Dendritic cell treated with granulocyte-macrophage colony-stimulating factor and Interleukin-4, amounts not matched to agents 40 ng/mL and 50 ng/mL, for 4 days (primary cell): ENCODE measurements around the gene CS.

ENCODE experiments used
- H3K27ac Mint-ChIP-seq: one replicate; pipeline ENCODE4 v1.8.0; 2022; ENCODE audit warnings: mild to moderate bottlenecking, mixed read lengths
- H3K27me3 Mint-ChIP-seq: one replicate; pipeline ENCODE4 v1.8.0; 2022; ENCODE audit warnings: mild to moderate bottlenecking, mixed read lengths
- H3K36me3 Mint-ChIP-seq: one replicate; pipeline ENCODE4 v1.8.0; 2022; ENCODE audit warnings: low read depth, mixed read lengths
- H3K4me1 Mint-ChIP-seq: one replicate; pipeline ENCODE4 v1.8.0; 2022; ENCODE audit warnings: low read depth, mixed read lengths
- H3K4me3 Mint-ChIP-seq: one replicate; pipeline ENCODE4 v1.8.0; 2022; ENCODE audit warnings: mild to moderate bottlenecking, moderate library complexity, mixed read lengths
- H3K9me3 Mint-ChIP-seq: one replicate; pipeline ENCODE4 v1.8.0; 2022; ENCODE audit warnings: mixed read lengths
- intact Hi-C: fragments of 100-400 bp; cut with micrococcal nuclease; formaldehyde crosslinking; loops from one replicate; pipeline ENCODE4 v1.15.0; 2022

CS gene

DNA sequence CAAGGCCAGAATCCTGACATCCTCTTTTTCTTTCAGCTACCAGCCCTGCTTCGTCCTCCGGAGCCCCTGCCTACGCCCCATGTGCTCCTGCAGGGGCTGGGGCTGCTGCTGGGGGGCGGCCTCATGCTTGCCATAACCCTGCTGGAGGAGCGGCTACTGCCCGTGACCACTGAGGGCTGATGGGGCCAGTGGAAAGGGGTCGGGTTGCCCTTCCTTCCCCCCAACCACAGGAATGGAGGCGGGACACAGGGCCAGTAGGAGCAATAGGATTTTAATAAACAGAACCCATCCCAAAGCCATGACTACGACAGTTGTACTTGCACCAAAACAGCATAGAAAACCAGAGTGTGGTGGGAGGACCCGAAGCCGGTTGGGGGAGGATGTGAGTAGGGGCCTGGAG is 62.6 kb downstream of the CS start:
- intact Hi-C loops: no loop called here
- Mint-ChIP-seq H3K4me1 (no peaks in the 10 kb centered on the region), H3K36me3 (peaks cover 68% of the 10 kb centered on the region), H3K27me3 (peaks cover 3% of the 10 kb centered on the region), H3K4me3 (no peak overlapping the region), H3K9me3 (no peaks in the 10 kb centered on the region), H3K27ac (no peak overlapping the region)

DNA sequence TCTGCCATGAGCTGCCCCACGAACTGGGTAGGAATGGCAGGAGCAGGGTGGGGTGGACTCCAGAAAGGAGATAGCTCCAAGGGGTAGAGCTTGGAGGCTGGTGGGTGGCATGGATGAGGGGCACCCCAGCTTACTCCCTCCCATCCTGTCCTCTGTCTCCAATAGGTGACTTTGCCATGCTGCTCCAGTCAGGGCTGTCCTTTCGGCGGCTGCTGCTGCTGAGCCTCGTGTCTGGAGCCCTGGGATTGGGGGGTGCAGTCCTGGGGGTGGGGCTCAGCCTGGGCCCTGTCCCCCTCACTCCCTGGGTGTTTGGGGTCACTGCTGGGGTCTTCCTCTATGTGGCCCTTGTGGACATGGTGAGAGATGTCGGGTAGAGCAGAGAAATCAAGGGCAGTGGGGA is 63.1 kb downstream of the CS start:
- intact Hi-C loops: no loop called here
- no peak overlapping the region for H3K4me3 Mint-ChIP-seq
- no peak overlapping the region for H3K27ac Mint-ChIP-seq
- H3K4me1 Mint-ChIP-seq: no peaks in the 10 kb centered on the region
- no peaks in the 10 kb centered on the region for H3K9me3 Mint-ChIP-seq
- H3K27me3 Mint-ChIP-seq: peaks cover 3% of the 10 kb centered on the region
- peaks cover 63% of the 10 kb centered on the region for H3K36me3 Mint-ChIP-seq

DNA sequence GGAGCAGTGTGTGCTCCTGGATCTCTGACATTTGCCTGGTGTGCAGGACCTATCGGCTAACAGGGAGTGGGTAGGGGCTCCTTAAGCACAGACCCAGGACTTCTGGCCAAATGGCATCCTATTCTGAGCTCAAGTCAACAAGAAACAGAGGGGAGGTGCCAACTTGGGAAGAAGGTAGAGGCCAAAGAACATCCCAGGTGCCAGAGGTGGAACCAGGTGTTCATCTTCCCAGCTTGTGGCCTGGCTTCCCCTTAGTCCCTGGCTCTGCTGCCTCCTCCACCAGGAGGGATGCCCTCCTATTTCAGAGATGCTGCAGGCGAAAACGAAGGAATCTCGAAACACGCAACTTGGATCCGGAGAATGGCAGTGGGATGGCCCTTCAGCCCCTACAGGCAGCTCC is 64.0 kb downstream of the CS start:
- peaks cover 54% of the 10 kb centered on the region for H3K36me3 Mint-ChIP-seq
- no peak overlapping the region for H3K4me3 Mint-ChIP-seq
- no peaks in the 10 kb centered on the region for H3K9me3 Mint-ChIP-seq
- peaks cover 3% of the 10 kb centered on the region for H3K27me3 Mint-ChIP-seq
- H3K4me1 Mint-ChIP-seq: no peaks in the 10 kb centered on the region
- intact Hi-C loops: no loop called here
- H3K27ac Mint-ChIP-seq: no peak overlapping the region

DNA sequence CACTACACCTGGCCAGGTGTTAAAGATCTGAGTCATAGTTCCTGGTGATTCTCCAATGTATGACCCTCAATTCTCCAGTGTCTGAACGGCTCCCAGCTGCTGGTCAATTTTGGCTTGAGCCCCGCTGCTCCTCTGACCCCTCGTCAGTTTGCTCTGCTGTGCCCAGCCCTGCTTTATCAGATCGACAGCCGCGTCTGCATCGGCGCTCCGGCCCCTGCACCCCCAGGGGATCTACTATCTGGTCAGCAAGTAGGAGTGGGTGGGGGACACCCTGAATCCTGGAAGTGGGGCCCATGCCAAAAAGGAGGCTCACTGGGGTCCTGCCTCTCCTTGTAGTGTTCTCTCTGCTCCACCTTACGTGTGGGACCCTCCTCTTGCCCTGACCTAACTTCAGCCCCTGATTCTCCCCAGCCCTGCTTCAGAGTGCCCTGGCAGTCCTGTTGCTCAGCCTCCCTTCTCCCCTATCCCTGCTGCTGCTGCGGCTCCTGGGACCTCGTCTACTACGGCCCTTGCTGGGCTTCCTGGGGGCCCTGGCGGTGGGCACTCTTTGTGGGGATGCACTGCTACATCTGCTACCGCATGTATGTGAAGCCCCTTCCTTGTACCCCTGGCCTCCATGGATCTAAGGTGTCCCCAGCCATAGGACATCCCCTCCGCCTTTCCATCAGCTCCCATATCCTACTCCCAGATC is 65.2 kb downstream of the CS start:
- intact Hi-C loops: no loop called here
- Mint-ChIP-seq H3K27ac (no peak overlapping the region), H3K36me3 (peaks cover 42% of the 10 kb centered on the region), H3K9me3 (no peaks in the 10 kb centered on the region), H3K27me3 (peaks cover 3% of the 10 kb centered on the region), H3K4me3 (no peak overlapping the region), H3K4me1 (peaks cover 6% of the 10 kb centered on the region)

DNA sequence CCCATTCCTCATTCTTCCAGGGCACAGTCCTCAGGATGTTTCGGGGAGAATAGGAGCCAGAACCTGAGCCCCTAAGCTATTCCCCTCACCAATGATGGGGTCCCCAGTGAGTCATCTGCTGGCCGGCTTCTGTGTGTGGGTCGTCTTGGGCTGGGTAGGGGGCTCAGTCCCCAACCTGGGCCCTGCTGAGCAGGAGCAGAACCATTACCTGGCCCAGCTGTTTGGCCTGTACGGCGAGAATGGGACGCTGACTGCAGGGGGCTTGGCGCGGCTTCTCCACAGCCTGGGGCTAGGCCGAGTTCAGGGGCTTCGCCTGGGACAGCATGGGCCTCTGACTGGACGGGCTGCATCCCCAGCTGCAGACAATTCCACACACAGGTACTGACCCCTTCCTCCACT is 68.9 kb downstream of the CS start:
- Mint-ChIP-seq H3K27ac (no peak overlapping the region), H3K9me3 (no peaks in the 10 kb centered on the region), H3K4me1 (peaks cover 8% of the 10 kb centered on the region), H3K27me3 (peaks cover 3% of the 10 kb centered on the region), H3K36me3 (peaks cover 17% of the 10 kb centered on the region), H3K4me3 (no peak overlapping the region)
- intact Hi-C loops: no loop called here

DNA sequence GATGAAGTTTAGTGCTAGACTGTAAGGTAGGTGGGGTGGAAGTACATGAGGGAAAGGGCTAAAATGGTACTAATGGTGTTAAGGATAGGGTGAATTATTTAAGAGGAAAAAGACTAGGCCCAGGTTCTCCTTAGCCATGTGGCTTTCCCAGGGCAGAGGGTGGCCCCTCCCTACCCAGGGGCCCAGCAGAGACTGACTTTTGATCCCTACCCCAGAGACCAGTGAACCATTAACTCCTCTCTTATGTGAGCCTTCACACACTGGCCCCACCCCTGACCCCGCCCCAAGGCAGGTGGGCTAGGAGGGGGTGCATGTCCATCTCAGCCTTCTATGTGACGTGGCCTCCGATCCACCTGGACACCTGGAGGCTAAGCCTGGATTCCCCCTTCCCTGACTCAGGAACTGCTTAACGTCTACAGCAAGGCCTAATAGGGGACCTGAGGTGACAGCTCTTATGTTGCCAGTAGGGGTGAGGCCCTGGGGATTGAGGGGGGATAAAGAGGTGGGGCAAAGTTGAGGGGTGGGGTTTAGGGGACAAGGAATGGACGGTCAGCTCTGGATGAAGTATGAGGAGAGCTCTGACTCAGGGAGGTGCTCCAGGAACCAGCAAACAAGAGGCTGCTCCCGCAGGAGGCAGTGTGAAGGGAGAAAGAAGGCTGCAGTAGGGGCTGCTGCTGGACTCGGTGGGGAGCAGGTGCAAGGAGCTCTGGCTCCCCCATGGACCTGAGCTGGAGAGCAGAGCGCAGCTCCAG is 69.5 kb downstream of the CS start:
- peak overlapping the region; percentile 63 for H3K27ac Mint-ChIP-seq
- H3K36me3 Mint-ChIP-seq: peaks cover 14% of the 10 kb centered on the region

DNA sequence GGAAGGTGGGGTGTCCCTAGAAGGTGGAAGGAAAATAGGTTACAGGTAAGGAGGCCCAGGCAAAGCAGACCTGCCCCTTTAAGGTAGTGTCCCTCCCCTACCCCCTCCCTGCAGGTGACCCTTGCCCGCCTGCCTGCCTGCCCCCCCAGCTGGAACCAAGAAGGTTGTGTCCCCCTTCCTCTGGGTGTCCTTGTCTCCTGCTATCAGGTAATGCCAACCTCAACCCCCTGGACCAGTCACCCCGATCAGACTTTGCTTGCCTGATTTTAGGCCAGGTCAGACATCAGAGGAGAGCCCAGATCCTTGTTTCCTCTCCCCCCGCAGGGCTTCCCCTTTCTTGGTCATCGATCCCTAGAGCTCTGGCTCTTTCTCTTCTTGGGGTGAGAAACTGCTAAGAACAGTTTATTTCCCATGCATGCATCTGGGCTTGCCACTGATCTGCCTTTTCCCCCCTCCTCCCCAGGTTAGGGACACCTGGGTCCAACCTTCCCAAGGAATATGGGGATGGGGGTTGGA is 70.2 kb downstream of the CS start, which contains the start of gene SLC39A5:
Gene SLC39A5, plus strand, starts transcription at position 136 of the 516 bp plus-strand sequence. CDS start 1,224 bp downstream, outside the sequence.
- H3K4me1 Mint-ChIP-seq: peaks cover 15% of the 10 kb centered on the region
- H3K4me3 Mint-ChIP-seq: no peak within 1 kb of the TSS
- H3K9me3 Mint-ChIP-seq: no peaks in the 10 kb centered on the region
- peaks cover under 1% of the 10 kb centered on the region for H3K27me3 Mint-ChIP-seq
- intact Hi-C loops: no loop called here
- peak within 1 kb of the TSS; percentile 63 for H3K27ac Mint-ChIP-seq
- H3K36me3 Mint-ChIP-seq: peaks cover 14% of the 10 kb centered on the region

More for the DNA sequence above, 69.5 kb downstream of the CS start:
- peaks cover 9% of the 10 kb centered on the region for H3K4me1 Mint-ChIP-seq
- H3K4me3 Mint-ChIP-seq: no peak overlapping the region
- intact Hi-C loops: no loop called here
- peaks cover 3% of the 10 kb centered on the region for H3K27me3 Mint-ChIP-seq
- no peaks in the 10 kb centered on the region for H3K9me3 Mint-ChIP-seq

DNA sequence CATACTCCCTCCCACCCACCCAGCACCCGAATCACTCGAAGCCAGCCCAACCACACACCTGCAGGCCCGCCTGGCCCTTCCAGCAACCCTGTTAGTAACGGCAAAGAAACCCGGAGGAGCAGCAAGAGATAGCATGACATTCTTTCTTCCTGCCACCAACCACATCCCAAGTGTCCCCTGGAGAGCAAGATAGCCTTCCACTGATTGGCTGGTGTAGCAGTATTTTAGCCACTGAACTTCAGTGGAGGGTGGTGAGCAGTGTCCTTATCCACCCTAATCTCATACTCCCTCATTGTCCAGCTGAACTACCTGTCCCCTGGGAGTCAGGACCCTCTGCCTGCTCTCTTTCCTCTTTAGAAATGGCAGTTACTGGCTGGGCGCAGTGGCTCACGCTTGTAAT is 71.0 kb downstream of the CS start:
- peaks cover 14% of the 10 kb centered on the region for H3K36me3 Mint-ChIP-seq
- peaks cover 23% of the 10 kb centered on the region for H3K4me1 Mint-ChIP-seq
- intact Hi-C loops: no loop called here
- H3K4me3 Mint-ChIP-seq: no peak overlapping the region
- no peaks in the 10 kb centered on the region for H3K9me3 Mint-ChIP-seq
- no peaks in the 10 kb centered on the region for H3K27me3 Mint-ChIP-seq
- H3K27ac Mint-ChIP-seq: no peak overlapping the region

DNA sequence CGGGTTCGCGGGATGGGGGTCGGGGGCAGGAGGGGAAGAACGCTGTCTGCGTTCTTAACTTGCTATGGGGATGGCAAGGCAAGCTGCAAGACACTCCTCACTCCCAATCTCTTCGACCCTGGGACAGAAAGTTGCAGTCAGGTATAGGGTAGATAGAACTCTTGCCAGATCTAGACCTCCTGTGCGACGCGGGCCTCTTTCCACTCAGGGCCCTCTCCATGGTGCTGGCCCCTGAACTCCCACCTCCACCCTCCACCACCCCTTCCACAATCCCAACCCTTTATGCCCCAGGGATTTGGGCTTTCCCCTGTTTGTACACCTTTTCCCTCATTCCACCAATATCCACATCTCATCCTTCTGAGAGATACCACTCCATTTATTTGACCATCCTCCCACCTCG is 75.2 kb downstream of the CS start:
- intact Hi-C loops: loop anchor here (1.0 to 5.0 kb wide), 3 partner anchors 32 to 106 kb away; partner anchors contain the start of gene ANKRD52
- Mint-ChIP-seq H3K4me1 (peaks cover 54% of the 10 kb centered on the region), H3K9me3 (no peaks in the 10 kb centered on the region), H3K4me3 (peak overlapping the region; percentile 81), H3K27ac (peak overlapping the region; percentile 100), H3K27me3 (no peaks in the 10 kb centered on the region), H3K36me3 (peaks cover 28% of the 10 kb centered on the region)

DNA sequence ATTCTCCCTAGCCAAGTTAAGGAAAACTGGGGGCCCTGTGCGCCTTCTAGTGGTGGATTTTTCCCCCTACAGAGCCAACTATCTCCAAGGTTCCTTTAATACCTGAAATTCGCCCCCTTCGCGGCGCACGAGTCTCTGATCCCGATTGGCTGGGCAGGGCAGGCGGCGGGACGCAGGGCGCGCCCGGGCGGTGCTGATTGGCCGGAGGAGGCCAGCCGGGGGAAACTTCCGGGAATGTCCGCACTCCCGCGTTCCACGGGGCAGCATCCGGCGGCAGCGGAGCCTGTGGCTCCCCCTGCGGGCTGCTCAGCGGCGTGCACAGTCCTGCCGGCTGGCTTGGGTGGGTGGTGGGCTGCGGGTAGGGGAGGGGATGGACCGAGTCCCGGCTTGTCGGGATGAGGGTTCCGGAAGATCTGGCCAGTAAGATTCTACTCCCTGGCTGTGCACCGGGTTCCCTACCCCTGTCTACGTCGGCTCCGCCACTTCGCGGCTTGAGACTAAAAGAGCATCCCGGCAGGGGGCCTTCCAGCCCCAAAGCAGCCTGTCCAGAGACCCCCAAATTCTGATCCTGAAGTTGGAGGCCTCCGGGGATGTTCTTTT is 75.9 kb downstream of the CS start, which contains the start of gene NABP2:
Gene NABP2, plus strand, starts transcription at position 241 of the 600 bp plus-strand sequence. CDS start 515 bp downstream, outside the sequence.
- Mint-ChIP-seq H3K4me1 (peaks cover 52% of the 10 kb centered on the region), H3K9me3 (no peaks in the 10 kb centered on the region), H3K27ac (peak within 1 kb of the TSS; percentile 100), H3K27me3 (no peaks in the 10 kb centered on the region), H3K36me3 (peaks cover 28% of the 10 kb centered on the region), H3K4me3 (peak within 1 kb of the TSS; percentile 81)
- intact Hi-C loops: loop anchor here (1.0 to 5.0 kb wide), 3 partner anchors 31 to 105 kb away; partner anchors contain the start of gene ANKRD52

DNA sequence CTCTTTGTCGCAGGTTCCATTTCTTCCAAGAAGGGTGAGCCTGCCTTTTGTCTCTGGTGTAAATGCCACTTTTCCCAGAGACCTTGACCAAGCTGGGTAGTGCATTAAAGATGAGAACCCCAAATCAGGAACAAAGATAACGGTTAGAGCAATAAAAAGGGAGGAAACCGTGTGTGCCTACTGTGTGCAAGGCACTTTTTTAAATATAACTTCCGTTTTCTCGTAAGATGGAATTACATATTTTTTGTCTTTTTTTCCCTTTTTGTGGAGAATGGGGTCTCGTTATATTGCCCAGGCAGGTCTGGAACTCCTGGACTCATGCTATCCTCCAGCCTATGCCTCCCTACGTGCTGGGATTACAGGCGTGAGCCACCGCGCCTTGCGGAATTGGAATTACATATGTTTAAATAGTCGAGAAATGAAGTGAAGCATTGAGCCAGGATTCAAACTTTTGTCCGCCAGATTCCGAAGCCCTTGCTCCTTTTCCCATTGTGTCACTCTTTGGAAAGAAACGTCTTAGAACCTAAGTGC is 76.5 kb downstream of the CS start:
- Mint-ChIP-seq H3K4me3 (peak overlapping the region; percentile 81), H3K27ac (peak overlapping the region; percentile 100), H3K36me3 (peaks cover 28% of the 10 kb centered on the region), H3K9me3 (no peaks in the 10 kb centered on the region), H3K27me3 (no peaks in the 10 kb centered on the region), H3K4me1 (peaks cover 52% of the 10 kb centered on the region)
- intact Hi-C loops: loop anchor here (1.0 to 5.0 kb wide), 4 partner anchors 17 to 104 kb away; partner anchors contain the start of gene ANKRD52

DNA sequence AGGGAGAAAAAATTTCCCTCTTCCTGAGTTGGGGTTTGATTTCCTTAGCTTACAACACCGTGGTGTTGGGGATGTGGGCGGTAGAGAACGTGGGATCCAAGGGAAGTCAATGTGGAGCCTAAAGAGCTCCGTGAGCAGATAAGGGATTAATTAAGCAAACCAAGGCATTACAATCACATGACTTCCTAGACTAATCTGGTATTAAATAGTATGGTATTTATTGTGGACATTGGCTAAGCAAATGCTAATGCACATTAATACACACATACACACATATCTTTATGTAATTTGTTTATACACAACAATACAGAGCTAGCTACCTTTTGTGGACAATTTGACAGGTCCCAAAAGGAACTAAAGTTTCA is 77.6 kb downstream of the CS start:
- intact Hi-C loops: loop anchor here (2.0 to 5.0 kb wide), 2 partner anchors 16 to 35 kb away; partner anchors contain the start of gene ANKRD52
- Mint-ChIP-seq H3K9me3 (no peaks in the 10 kb centered on the region), H3K27ac (peak overlapping the region; percentile 100), H3K36me3 (peaks cover 22% of the 10 kb centered on the region), H3K4me3 (peak overlapping the region; percentile 99), H3K27me3 (no peaks in the 10 kb centered on the region), H3K4me1 (peaks cover 52% of the 10 kb centered on the region)

DNA sequence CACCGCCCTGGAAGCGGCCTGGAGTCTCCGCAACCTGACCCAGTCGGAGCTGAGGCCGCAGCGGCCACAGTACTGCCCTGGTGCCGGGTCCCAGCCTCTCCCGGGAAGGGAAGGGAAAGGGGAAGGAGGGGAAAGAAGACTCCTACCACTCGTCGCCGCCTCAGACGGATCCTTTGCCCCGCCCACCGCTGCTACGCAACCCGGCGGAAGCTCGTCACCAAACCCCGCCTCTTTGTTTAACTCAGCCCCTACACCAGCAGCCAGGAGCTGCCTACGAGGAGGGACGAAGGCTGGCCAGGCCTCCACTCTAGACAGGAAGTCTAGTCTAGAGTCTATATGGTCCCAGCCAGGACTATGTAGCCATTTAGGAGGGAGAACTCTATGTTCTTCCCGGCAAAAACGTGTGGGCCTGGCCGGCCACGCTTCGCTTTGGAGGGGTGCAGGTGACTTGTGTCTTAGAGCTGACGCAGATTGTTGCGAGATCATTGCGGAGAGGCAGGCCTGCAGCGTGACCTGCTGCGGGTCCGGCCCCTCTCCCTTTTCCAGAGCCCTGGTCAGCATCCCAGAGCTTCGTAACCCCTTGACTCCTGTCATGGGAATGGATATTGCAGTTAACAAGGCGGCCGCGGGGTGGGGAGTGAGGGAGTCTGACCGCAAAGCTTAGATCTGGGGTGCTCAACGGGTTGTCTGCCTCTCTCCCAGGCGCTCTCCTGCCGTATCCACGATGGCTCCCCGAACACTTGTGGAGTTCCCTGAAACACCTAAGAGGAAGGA is 78.2 kb downstream of the CS start, which contains the start of gene RNF41:
Gene RNF41, minus strand, starts transcription at position 166 of the 774 bp plus-strand sequence. CDS start 7,875 bp downstream, outside the sequence.
- Mint-ChIP-seq H3K9me3 (no peaks in the 10 kb centered on the region), H3K36me3 (peaks cover 27% of the 10 kb centered on the region), H3K27me3 (no peaks in the 10 kb centered on the region), H3K4me1 (peaks cover 56% of the 10 kb centered on the region), H3K27ac (peak within 1 kb of the TSS; percentile 100), H3K4me3 (peak within 1 kb of the TSS; percentile 99)
- intact Hi-C loops: loop anchor here (2.0 to 5.0 kb wide), 2 partner anchors 15 to 35 kb away; partner anchors contain the start of gene ANKRD52
